ENCODE results near the gene KIF17. TPM values are rescaled to one million over a fixed set of nuclear protein-coding genes. Genes with fewer than 3 reads are reported as not detected.

KIF17 gene
- total RNA-seq, 1 donor from 2014 or later, result 2.2 TPM

- Mint-ChIP-seq H3K9me3 (ENCODE audit: unreplicated experiment) (no peaks in the 10 kb centered on the region), H3K4me1 (ENCODE audit: low read depth, unreplicated experiment) (peaks cover 2% of the 10 kb centered on the region), H3K4me3 (ENCODE audit: unreplicated experiment) (no peak overlapping the region), H3K36me3 (ENCODE audit: low read depth, unreplicated experiment) (peaks cover 5% of the 10 kb centered on the region), H3K27me3 (ENCODE audit: low read depth, unreplicated experiment) (no peaks in the 10 kb centered on the region), H3K27ac (ENCODE audit: unreplicated experiment) (no peak overlapping the region)
- TF ChIP-seq CTCF (IDR thresholded peaks at IDR 0.05; ENCODE audit: insufficient read depth, low read depth, low read length), result no peak
- no peak for TF ChIP-seq EZH2 (IDR thresholded peaks at IDR 0.05; ENCODE audit: insufficient read depth, low read length)
- H3K36me3 ChIP-seq (ENCODE audit: insufficient read depth, low read length), result no peaks in the 10 kb centered on the region
- no peak overlapping the region for H3K4me2 ChIP-seq (ENCODE audit: low read length)
- DNase-seq (ENCODE audit: low read depth) (no peak), FAIRE-seq (no peak)
- H4K20me1 ChIP-seq (ENCODE audit: insufficient read depth, low read length), result no peaks in the 10 kb centered on the region
- no peaks in the 10 kb centered on the region for H3K79me2 ChIP-seq (ENCODE audit: insufficient read depth, low read length)
- H2AFZ ChIP-seq (ENCODE audit: low read depth, low read length), result no peak overlapping the region
- no peaks in the 10 kb centered on the region for H3K4me1 ChIP-seq (ENCODE audit: insufficient read depth, low read length)
- no peak overlapping the region for H3K27ac ChIP-seq (ENCODE audit: low read depth, low read length)
- no peak overlapping the region for H3K4me3 ChIP-seq (ENCODE audit: insufficient read depth, low read depth, low read length)
- no peak overlapping the region for H3K9ac ChIP-seq (ENCODE audit: low read length)
- H3K9me3 ChIP-seq (ENCODE audit: insufficient read depth, low read depth, low read length), result peaks cover 4% of the 10 kb centered on the region
- H3K27me3 ChIP-seq (ENCODE audit: insufficient read depth, low read length), result no peaks in the 10 kb centered on the region
Measured at GRCh38 chr1:20710469-20711284, 7.1 kb downstream of the KIF17 start.

GRCh38 chr1:20709868-20710267 is 7.9 kb downstream of the KIF17 start:
- Histone ChIP-seq H3K9me3 (ENCODE audit: insufficient read depth, low read depth, low read length) (peaks cover 4% of the 10 kb centered on the region), H3K9ac (ENCODE audit: low read length) (no peak overlapping the region), H3K27ac (ENCODE audit: low read depth, low read length) (no peak overlapping the region), H4K20me1 (ENCODE audit: insufficient read depth, low read length) (no peaks in the 10 kb centered on the region), H3K4me1 (ENCODE audit: insufficient read depth, low read length) (no peaks in the 10 kb centered on the region), H3K36me3 (ENCODE audit: insufficient read depth, low read length) (no peaks in the 10 kb centered on the region), H3K4me2 (ENCODE audit: low read length) (no peak overlapping the region), H3K27me3 (ENCODE audit: insufficient read depth, low read length) (no peaks in the 10 kb centered on the region), H3K4me3 (ENCODE audit: insufficient read depth, low read depth, low read length) (no peak overlapping the region), H2AFZ (ENCODE audit: low read depth, low read length) (no peak overlapping the region), H3K79me2 (ENCODE audit: insufficient read depth, low read length) (no peaks in the 10 kb centered on the region)
- H3K9me3 Mint-ChIP-seq (ENCODE audit: unreplicated experiment), result no peaks in the 10 kb centered on the region
- peaks cover 5% of the 10 kb centered on the region for H3K36me3 Mint-ChIP-seq (ENCODE audit: low read depth, unreplicated experiment)
- no peaks in the 10 kb centered on the region for H3K27me3 Mint-ChIP-seq (ENCODE audit: low read depth, unreplicated experiment)
- no peak overlapping the region for H3K27ac Mint-ChIP-seq (ENCODE audit: unreplicated experiment)
- H3K4me1 Mint-ChIP-seq (ENCODE audit: low read depth, unreplicated experiment), result peaks cover 8% of the 10 kb centered on the region
- FAIRE-seq (no peak), DNase-seq (ENCODE audit: low read depth) (no peak)
- no peak for TF ChIP-seq EZH2 (IDR thresholded peaks at IDR 0.05; ENCODE audit: insufficient read depth, low read length)
- no peak for TF ChIP-seq CTCF (IDR thresholded peaks at IDR 0.05; ENCODE audit: insufficient read depth, low read depth, low read length)
- no peak overlapping the region for H3K4me3 Mint-ChIP-seq (ENCODE audit: unreplicated experiment)

- Histone ChIP-seq H3K27ac (ENCODE audit: low read depth, low read length) (no peak overlapping the region), H3K79me2 (ENCODE audit: insufficient read depth, low read length) (no peaks in the 10 kb centered on the region), H3K4me2 (ENCODE audit: low read length) (no peak overlapping the region), H3K9ac (ENCODE audit: low read length) (no peak overlapping the region), H3K9me3 (ENCODE audit: insufficient read depth, low read depth, low read length) (peaks cover 4% of the 10 kb centered on the region), H2AFZ (ENCODE audit: low read depth, low read length) (no peak overlapping the region), H3K4me1 (ENCODE audit: insufficient read depth, low read length) (no peaks in the 10 kb centered on the region), H3K36me3 (ENCODE audit: insufficient read depth, low read length) (no peaks in the 10 kb centered on the region), H4K20me1 (ENCODE audit: insufficient read depth, low read length) (no peaks in the 10 kb centered on the region), H3K27me3 (ENCODE audit: insufficient read depth, low read length) (no peaks in the 10 kb centered on the region), H3K4me3 (ENCODE audit: insufficient read depth, low read depth, low read length) (no peak overlapping the region)
- H3K27ac Mint-ChIP-seq (ENCODE audit: unreplicated experiment), result no peak overlapping the region
- FAIRE-seq (no peak), DNase-seq (ENCODE audit: low read depth) (no peak)
- no peak overlapping the region for H3K4me3 Mint-ChIP-seq (ENCODE audit: unreplicated experiment)
- H3K9me3 Mint-ChIP-seq (ENCODE audit: unreplicated experiment), result no peaks in the 10 kb centered on the region
- H3K4me1 Mint-ChIP-seq (ENCODE audit: low read depth, unreplicated experiment), result peaks cover 8% of the 10 kb centered on the region
- H3K36me3 Mint-ChIP-seq (ENCODE audit: low read depth, unreplicated experiment), result peaks cover 6% of the 10 kb centered on the region
- H3K27me3 Mint-ChIP-seq (ENCODE audit: low read depth, unreplicated experiment), result no peaks in the 10 kb centered on the region
- TF ChIP-seq CTCF (IDR thresholded peaks at IDR 0.05; ENCODE audit: insufficient read depth, low read depth, low read length) (no peak), EZH2 (IDR thresholded peaks at IDR 0.05; ENCODE audit: insufficient read depth, low read length) (no peak)
Measured at GRCh38 chr1:20708891-20709290, 8.9 kb downstream of the KIF17 start.
